AG09309 (cell line): ENCODE measurements around the gene UTF1.

Source experiments
- DNase-seq: peaks from one replicate; pipeline ENCODE4 v3.0.0-alpha.2; 2010; ENCODE audit warnings: low read depth
- H3K4me3 ChIP-seq: 2 replicates; pipeline ENCODE4 v1.5.1; 2011; ENCODE audit warnings: mild to moderate bottlenecking, low read depth, low read length, moderate library complexity; ENCODE audit not compliant: control insufficient read depth
- TF ChIP-seq, protein P1 (sequence below): IDR thresholded peaks from 2 replicates; pipeline ENCODE4 v1.5.1; 2011; ENCODE audit warnings: mild to moderate bottlenecking, low read depth, low read length, inconsistent platforms; ENCODE audit not compliant: insufficient read depth, control insufficient read depth; ENCODE audit errors: missing control alignments

Gene UTF1

DNA sequence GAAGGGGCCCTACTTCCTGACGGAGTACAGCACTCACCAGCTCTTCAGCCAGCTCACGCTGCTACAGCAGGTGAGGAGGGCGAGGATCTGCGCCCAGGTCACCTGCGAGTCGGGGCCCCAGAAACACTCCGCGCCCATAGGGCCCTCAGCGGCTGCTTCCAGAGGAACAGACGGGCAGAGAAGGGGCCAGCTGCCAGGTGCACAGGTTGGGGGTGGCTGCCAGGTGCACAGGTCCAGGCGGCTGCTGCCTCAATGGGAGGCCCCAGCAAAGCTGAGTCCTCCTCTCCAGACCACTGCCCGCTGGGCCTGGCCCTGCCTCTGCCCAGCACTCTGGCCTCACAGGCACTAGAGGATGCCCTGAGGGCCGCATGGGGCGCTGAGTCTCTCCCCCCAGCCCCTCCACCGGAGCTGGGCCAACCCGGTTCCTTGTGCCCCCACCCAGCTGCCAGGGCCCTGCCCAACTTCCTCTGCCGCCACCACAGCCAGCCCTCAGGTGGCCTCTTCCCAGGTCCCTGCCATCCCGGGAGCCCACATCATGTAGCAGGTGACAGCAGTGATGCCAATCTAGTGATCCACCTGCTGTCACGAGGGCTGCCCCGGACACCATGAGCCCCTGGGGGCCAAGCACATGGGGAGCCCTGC lies 17.0 kb upstream of the UTF1 start:
- TF ChIP-seq, protein P1, sequence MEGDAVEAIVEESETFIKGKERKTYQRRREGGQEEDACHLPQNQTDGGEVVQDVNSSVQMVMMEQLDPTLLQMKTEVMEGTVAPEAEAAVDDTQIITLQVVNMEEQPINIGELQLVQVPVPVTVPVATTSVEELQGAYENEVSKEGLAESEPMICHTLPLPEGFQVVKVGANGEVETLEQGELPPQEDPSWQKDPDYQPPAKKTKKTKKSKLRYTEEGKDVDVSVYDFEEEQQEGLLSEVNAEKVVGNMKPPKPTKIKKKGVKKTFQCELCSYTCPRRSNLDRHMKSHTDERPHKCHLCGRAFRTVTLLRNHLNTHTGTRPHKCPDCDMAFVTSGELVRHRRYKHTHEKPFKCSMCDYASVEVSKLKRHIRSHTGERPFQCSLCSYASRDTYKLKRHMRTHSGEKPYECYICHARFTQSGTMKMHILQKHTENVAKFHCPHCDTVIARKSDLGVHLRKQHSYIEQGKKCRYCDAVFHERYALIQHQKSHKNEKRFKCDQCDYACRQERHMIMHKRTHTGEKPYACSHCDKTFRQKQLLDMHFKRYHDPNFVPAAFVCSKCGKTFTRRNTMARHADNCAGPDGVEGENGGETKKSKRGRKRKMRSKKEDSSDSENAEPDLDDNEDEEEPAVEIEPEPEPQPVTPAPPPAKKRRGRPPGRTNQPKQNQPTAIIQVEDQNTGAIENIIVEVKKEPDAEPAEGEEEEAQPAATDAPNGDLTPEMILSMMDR = no peak
- no peak overlapping the region for H3K4me3 ChIP-seq
- DNase-seq = no peak

DNA sequence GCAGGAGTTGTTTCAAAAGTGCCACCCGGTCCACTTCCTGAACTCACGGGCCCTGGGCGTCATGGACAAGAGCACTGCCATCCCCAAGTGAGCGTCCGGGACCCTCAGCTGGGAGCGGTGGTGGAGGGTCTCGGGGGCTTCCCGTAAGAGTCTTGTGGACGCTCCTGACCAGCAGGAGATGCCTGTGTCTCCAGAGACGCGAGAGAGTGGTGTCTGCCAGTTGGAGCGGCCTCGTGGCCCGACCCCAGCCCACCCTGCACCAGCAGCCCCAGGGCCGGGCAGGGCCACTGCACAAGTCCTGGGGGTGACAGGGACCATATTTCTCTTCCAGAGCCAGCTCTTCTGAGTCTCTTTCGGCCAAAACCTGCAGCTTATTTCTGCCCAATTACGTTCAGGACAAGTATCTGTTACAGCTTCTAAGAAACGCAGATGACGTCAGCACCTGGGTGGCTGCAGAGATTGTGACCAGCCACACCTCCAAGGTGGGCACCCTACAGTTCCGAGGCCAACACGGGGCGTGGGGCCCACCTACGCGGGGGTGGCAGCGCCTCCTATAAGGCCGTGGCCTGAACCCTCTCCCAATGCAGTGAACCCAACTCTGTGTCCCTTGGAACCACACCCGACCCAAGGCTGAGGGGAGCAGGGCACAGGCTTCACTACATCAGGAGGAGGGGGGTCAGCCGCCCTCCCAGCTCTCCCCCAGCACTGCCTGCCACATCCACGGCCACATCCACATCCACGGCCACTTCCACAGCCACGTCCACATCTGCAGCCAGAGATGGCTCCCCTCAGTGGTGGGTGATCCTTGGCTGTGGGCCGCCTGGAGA lies 16.2 kb upstream of the UTF1 start:
- H3K4me3 ChIP-seq = no peak overlapping the region
- TF ChIP-seq, protein P1 = no peak
- DNase-seq = no peak

DNA sequence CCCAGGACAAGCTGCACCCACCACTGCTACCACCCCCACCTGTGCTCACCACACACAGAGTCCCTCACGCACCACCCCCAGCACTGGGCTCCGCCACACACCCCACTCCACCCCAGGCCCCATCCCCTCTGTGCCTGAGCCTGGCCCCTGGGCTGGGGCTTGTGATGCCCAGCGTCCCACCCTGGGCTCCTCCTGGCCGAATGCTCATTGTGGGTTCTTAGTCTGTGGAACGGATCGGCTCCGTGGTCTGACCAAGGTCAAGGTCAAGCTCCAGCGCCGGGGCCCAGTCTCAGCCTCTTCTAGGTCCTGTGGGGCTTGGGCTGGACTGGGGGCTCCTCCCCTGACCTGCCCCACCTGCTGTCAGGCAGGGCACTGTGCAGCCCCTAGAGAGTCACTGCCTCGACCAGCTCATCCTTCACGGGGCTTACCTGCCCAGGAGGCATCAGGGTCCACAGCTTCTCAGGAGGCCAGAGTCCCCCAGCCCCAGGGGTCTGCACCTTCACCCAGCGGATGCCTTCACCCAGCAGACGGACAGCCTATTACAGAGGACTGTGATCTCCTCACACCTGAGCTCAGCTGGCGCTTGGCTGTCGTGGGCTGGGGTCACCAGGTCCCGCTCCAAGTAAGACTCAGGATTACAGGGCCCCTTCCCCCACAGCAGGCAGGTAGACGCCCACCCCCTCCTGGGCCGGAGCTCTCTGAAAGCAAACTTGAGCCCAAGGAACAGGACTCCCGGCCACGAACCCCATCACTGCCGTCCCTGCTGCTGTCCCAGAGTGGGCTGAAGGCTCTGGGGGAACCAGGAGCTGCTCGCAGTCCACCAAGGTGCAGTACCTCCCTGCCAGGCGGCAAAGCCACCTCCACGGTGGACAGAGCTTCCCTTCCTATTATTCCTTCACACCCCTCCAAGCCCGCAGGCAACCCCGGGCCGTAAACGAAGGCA lies 15.3 kb upstream of the UTF1 start:
- H3K4me3 ChIP-seq = no peak overlapping the region
- TF ChIP-seq, protein P1 = no peak
- DNase-seq = no peak

DNA sequence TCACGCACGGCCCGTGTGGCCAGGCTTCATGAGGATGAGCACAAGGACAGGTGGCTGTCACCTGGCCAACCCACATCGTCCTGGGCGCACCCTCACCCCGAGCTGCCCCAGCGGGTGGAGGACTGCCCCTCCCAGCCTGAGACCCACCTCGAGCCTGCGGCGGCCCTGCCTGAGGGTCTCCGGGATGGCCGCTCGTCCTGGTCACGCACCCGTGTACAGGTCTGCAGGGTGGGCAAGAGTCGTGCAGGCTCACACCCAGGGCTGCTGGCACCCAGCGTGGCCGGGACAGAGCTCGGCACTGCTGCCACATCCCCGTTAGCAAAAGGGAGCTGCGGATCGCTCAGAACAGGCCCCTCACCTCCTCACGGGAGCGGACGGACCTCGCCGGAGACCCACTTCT lies 14.4 kb upstream of the UTF1 start:
- TF ChIP-seq, protein P1 = no peak
- no peak for DNase-seq
- no peak overlapping the region for H3K4me3 ChIP-seq

DNA sequence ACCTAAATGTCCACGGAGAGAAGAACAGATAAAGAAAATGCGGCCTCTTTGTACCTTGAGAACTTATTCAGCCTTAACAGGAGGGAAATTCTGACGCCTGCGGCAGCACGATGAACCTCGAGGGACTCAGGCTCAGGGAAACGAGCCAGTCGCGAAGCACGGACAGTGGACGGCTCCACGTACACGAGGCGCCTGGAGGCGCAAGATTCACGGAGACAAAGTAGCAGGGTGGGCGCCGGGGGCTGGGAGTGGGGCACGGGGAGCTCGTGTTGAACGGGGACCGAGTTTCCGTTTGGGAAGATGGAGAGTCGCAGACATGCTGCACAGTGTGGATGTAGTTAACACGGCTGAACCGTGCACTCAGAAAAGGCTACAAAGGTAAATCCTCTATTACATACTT lies 13.2 kb upstream of the UTF1 start:
- no peak overlapping the region for H3K4me3 ChIP-seq
- DNase-seq = no peak
- TF ChIP-seq, protein P1 = no peak
